ENCODE data around the gene OR10A7. TPM values are rescaled to one million over a fixed set of nuclear protein-coding genes. Genes with fewer than 3 reads are reported as not detected.

Gene OR10A7
- total RNA-seq, 2 experiments from 2014 or later, result not detected

Other genes starting within 250 kb of the OR10A7 start
- 10 to 100 TPM; 92.6 to 95.9 TPM for gene TESPA1, start 236.3 kb upstream of the OR10A7 start, total RNA-seq
- not detected for gene NEUROD4, start 201.1 kb upstream of the OR10A7 start, total RNA-seq
- gene OR9K2, start 94.6 kb upstream of the OR10A7 start, total RNA-seq, result not detected
- not detected for gene OR6C74, start 23.6 kb downstream of the OR10A7 start, total RNA-seq
- not detected for gene OR6C6, start 75.5 kb downstream of the OR10A7 start, total RNA-seq
- gene OR6C1, start 93.3 kb downstream of the OR10A7 start, total RNA-seq, result not detected
- not detected for gene OR6C3, start 109.7 kb downstream of the OR10A7 start, total RNA-seq
- not detected for gene OR6C75, start 141.9 kb downstream of the OR10A7 start, total RNA-seq
- gene OR6C65, start 179.5 kb downstream of the OR10A7 start, total RNA-seq, result not detected
- gene OR6C76, start 205.2 kb downstream of the OR10A7 start, total RNA-seq, result not detected
- gene OR6C2, start 223.1 kb downstream of the OR10A7 start, total RNA-seq, result not detected
- gene OR6C70, start 249.1 kb downstream of the OR10A7 start, total RNA-seq, result not detected